GM21576 (cell line): Measurements from ENCODE around the gene HSF5.
"Not testable (repeated sequence)": the region's sequence is repeated elsewhere in the genome, so short reads cannot be mapped to it uniquely, and the experiment has no call there.

ENCODE experiments used
- ATAC-seq: cut with Tn5 transposase; IDR thresholded peaks from one replicate; pipeline ENCODE4 v1.9.1; 2021; ENCODE audit warnings: mild to moderate bottlenecking, moderate library complexity; ENCODE audit not compliant: unreplicated experiment

Gene HSF5

GRCh38 chr17:58484600-58484999 is 3.6 kb downstream of the HSF5 start:
- no peak for ATAC-seq

- not testable (repeated sequence) for ATAC-seq
Observed at GRCh38 chr17:58481798-58482197, 6.4 kb downstream of the HSF5 start.

- ATAC-seq = no peak
Observed at GRCh38 chr17:58480090-58480489, 8.1 kb downstream of the HSF5 start.

GRCh38 chr17:58476812-58477211 is 11.4 kb downstream of the HSF5 start:
- no peak for ATAC-seq

GRCh38 chr17:58475985-58476384 is 12.2 kb downstream of the HSF5 start:
- ATAC-seq = no peak

GRCh38 chr17:58470356-58470755 is 17.9 kb downstream of the HSF5 start:
- ATAC-seq = no peak

- no peak for ATAC-seq
Observed at GRCh38 chr17:58468944-58469343, 19.3 kb downstream of the HSF5 start.

- ATAC-seq = no peak
Observed at GRCh38 chr17:58455491-58455890, 32.7 kb downstream of the HSF5 start.

- no peak for ATAC-seq
Observed at GRCh38 chr17:58452738-58453137, 35.5 kb downstream of the HSF5 start.

GRCh38 chr17:58447039-58447975 is 40.9 kb downstream of the HSF5 start:
- peak; percentile 64 for ATAC-seq

- no peak for ATAC-seq
Observed at GRCh38 chr17:58446086-58446485, 42.1 kb downstream of the HSF5 start.

GRCh38 chr17:58436805-58437239 is 51.4 kb downstream of the HSF5 start:
- no peak for ATAC-seq

GRCh38 chr17:58436245-58436644 is 52.0 kb downstream of the HSF5 start:
- no peak for ATAC-seq

- no peak for ATAC-seq
Observed at GRCh38 chr17:58432806-58433573, 55.2 kb downstream of the HSF5 start.

- no peak for ATAC-seq
Observed at GRCh38 chr17:58427807-58428206, 60.4 kb downstream of the HSF5 start.

- no peak for ATAC-seq
Observed at GRCh38 chr17:58421711-58422110, 66.5 kb downstream of the HSF5 start.

- no peak for ATAC-seq
Observed at GRCh38 chr17:58420827-58421226, 67.4 kb downstream of the HSF5 start.

GRCh38 chr17:58417300-58418092 is 70.7 kb downstream of the HSF5 start, which contains the start of gene RNF43:
Gene RNF43 (minus strand): TSS chr17:58417534. CDS start chr17:58415577, 1,957 bp downstream.
- ATAC-seq = peak; percentile 96

GRCh38 chr17:58416937-58417299 is 71.3 kb downstream of the HSF5 start:
- ATAC-seq = no peak

- ATAC-seq = no peak
Observed at GRCh38 chr17:58416396-58416795, 71.8 kb downstream of the HSF5 start.
